IPS-NIHi7 (cell line): ENCODE data around the gene FAF1.
"Not testable (repeated sequence)": the region's sequence is repeated elsewhere in the genome, so short reads cannot be mapped to it uniquely, and the experiment has no call there.

ENCODE experiments used
- DNase-seq: peaks from one replicate; pipeline ENCODE4 v3.0.0; 2012; ENCODE audit warnings: mixed read lengths; ENCODE audit errors: extremely low spot score

Gene FAF1

GRCh38 chr1:50959303-50959912 is 659 bp downstream of the FAF1 start:
- no peak for DNase-seq

- no peak for DNase-seq
Measured at GRCh38 chr1:50955116-50955515, 5.0 kb downstream of the FAF1 start.

DNA sequence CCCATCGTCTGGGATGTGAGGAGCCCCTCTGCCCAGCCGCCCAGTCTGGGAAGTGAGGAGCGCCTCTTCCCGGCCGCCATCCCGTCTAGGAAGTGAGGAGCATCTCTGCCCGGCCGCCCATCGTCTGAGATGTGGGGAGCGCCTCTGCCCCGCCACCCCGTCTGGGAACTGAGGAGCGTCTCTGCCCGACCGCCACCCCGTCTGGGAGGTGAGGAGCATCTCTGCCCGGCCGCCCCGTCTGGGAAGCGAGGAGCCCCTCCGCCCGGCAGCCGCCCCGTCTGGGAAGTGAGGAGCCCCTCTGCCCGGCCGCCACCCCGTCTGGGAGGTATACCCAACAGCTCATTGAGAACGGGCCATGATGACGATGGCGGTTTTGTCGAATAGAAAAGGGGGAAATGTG is 7.5 kb downstream of the FAF1 start:
- not testable (repeated sequence) for DNase-seq

DNA sequence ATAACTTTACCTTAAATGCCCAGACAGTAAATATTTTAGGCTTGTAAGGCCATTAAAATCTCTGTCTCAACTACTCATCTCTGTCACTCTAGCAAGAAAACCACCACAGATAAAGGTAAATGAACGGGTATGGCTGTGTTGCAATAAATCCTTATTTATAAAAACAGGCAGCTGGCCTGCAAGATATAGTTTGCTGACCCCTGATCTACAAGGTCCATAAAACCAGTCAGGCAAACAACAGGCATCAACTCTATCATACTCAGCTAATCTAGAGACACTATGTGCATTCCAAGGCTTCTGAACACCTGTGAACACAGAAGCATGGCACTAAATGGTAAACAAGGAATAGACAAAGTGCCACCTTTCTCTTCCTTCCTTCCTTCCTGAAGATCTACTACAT is 9.7 kb downstream of the FAF1 start:
- DNase-seq = no peak

GRCh38 chr1:50949286-50949982 is 10.6 kb downstream of the FAF1 start:
- no peak for DNase-seq

GRCh38 chr1:50942334-50942733 is 17.7 kb downstream of the FAF1 start:
- DNase-seq = no peak

GRCh38 chr1:50940291-50940690 is 19.8 kb downstream of the FAF1 start:
- no peak for DNase-seq

DNA sequence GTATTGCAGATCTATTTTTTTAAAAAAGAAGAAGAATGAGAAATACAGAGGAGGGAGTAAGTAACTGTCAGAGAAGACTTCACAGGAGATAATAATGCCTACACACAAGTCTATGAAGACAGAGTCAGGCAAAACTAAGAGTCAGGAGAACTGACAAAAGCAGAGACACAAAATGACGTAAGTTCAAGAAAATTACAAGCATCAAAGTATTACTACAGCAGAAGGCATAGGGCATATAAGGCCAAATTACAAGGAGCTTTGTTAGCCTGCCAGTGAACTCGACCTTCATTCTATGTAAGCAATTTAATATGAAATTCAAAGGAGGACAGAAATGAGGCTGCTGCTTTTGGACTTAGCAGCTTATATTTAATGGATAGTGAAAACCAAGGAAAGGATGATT is 23.7 kb downstream of the FAF1 start:
- no peak for DNase-seq

GRCh38 chr1:50935276-50935675 is 24.8 kb downstream of the FAF1 start:
- not testable (repeated sequence) for DNase-seq

DNA sequence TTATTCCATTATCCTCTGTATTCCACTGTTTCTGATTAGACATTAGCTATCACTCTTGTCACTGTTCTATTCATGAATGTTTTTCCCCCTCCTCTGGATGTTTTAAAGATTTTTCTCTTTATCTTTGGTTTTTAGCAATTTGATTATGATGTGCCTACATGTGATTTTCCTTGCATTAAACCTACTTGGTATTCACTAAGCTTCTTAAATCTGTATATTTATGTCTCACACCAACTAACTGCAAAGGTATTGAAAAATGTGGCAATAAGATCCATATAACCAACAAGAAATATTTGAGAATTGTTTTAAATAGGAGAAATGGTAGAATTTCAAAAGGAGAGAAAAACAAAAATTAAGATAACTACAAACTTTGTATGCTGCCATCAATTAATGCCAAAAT is 25.2 kb downstream of the FAF1 start:
- no peak for DNase-seq

- DNase-seq = not testable (repeated sequence)
Measured at GRCh38 chr1:50933770-50934169, 26.3 kb downstream of the FAF1 start.

DNA sequence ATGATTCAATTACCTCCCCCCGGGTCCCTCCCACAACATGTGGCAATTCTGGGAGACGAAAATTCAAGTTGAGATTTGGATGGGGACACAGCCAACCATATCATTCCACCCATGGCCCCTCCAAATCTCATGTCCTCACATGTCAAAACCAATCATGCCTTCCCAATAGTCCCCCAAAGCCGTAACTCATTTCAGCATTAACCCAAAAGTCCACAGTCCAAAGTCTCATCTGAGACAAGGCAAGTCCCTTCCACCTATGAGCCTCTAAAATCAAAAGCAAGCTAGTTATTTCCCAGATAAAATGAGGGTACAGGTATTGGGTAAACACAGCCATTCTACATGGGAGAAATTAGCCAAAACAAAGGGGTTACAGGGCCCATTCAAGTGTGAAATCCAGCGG is 28.0 kb downstream of the FAF1 start:
- not testable (repeated sequence) for DNase-seq

DNA sequence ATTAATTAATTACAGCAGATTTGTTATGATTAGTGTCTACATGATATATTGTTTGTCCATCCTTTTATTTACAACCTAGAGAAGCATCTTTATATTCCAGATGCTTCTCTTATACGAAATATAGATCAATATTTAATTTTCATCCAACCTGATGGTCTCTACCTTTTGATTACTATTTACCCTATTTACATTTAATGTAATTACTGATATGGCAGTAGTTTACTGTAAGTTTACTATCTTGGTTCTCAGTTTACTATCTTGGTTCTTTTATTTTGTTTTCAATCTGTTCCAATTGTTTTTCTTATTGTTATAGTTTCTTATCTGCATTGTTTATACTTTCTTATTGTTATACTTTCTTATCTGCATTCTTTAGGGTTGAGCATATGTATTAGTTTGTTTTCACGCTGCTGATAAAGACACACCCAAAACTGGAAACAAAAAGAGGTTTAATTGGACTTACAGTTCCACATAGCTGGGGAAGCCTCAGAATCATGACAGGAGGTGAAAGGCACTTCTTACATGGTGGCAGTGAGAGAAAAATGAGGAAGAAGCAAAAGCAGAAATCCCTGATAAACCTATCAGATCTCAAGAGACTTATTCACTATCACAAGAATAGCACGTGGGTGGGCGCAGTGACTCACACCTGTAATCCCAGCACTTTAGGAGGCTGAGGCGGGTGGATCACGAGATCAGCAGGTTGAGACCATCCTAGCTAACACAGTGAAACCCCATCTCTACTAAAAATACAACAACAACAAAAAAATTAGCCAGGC is 28.9 kb downstream of the FAF1 start:
- DNase-seq = no peak

DNA sequence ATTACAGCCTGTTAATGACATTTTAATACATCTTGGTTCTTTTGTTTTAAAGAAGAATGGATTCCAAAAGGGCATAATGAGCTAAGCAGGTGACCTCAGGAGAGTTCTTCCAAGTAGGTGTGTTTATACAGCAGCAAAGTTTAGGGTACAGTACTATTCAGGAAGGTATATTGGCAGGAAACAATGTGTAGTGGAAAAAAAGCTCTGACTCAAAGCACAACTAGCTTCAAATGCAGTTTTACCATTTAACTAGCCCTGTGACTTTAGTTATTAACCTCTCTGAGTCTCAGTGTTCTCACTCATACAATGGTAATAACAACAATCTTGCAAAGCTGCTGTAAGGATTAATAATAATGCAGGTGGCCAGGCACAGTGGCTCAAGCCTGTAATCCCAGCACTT is 29.9 kb downstream of the FAF1 start:
- no peak for DNase-seq

DNA sequence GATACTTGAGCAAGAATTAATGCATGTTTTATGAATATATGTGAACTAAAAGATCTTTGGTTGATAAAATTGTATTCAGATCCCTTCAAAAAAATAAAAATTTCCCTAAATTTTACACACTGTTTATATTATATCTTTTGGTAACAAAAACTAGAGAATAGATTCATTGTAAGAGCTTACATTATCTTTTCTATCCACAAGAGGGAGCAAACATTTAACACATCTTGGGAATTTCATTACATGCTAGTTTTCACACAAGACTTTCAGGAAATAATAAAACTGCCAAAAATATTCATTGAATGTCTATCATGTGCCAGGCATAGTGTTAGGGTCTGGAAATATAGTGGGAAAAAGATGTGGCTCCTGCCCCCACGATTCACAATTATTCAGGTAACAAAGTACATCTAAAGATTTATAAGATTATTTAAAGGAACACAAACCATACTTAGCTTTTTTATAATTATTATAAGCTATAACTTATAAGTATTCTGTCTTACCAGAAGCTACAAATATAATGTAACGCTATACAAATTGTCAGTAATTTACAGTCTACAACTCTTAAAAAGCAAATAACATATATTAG is 30.6 kb downstream of the FAF1 start:
- DNase-seq = peak; percentile 10

GRCh38 chr1:50923564-50923963 is 36.5 kb downstream of the FAF1 start:
- no peak for DNase-seq

GRCh38 chr1:50921029-50921428 is 39.0 kb downstream of the FAF1 start:
- no peak for DNase-seq

- DNase-seq = no peak
Measured at GRCh38 chr1:50920409-50920808, 39.7 kb downstream of the FAF1 start.

DNA sequence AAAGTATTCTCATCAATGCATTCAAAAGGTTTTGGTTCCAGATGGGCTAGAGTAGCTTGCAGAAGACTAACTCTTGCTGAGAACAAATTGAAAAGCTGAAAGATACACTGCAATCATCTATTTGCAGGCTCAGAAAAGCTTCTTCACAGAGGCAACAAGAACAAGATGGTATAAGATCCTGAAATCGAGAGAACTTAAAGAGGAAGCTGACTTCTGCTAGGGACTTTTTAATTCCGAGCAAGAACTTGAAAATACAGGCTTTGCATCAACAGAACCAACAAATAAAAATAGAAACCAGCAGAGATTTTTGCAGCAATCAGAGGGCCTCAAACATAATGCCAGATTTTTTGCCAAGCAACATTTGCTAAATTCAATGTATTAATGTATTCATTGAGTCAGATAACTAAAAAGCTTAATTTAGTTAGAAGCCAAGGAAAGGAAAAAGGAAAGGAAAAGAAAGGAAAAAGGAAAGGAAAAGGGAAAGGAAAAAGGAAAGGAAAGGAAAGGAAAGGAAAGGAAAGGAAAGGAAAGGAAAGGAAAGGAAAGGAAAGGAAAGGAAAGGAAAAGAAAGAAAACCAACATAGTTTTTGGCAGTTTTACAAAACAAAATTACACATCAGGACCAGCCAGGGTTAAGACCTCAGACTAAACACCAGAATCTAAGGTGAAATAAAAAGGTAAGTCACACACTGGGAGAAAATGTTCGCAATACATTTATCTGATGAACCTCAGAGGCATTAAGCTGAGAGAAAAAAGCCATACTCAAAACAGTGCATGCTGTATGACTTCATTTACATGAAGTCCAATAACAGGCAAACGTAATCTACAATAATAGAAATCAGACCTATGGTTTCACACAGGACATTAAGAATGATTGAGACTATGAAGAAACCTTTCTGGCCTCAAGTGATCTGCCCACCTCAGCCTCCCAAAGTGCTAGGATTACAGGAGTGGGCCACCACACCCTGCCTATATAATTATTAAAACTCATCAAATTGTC is 42.6 kb downstream of the FAF1 start:
- no peak for DNase-seq

- DNase-seq = no peak
Measured at GRCh38 chr1:50915621-50916020, 44.4 kb downstream of the FAF1 start.

- DNase-seq = no peak
Measured at GRCh38 chr1:50913954-50914353, 46.1 kb downstream of the FAF1 start.
